Activated CD8-positive, alpha-beta T cell treated with anti-CD3 and anti-CD28 coated beads, Interleukin-2, amount 10 ng/mL, durations not matched to agents 7 days and 5 days (primary cell): ENCODE data around the gene ARMS2. TPM values are rescaled to one million over a fixed set of nuclear protein-coding genes. Genes with fewer than 3 reads are reported as not detected.

Experiments
- microRNA-seq: library from miRNA; unstranded; fragments of <30 nt; microRNA quantifications from one replicate; pipeline ENCODE4 v1.2.0, GENCODE V29; 2022
- total RNA-seq, 2 experiments: library from RNA; stranded (reverse); gene quantifications; one replicate each; pipeline ENCODE4 v1.2.3, GENCODE V29; 2021

ARMS2 gene
- total RNA-seq, 2 experiments from 2014 or later = not detected

Small RNA genes lying within 50 kb of the gene (microRNA-seq; reads per million reads assigned to microRNA genes)
- gene MIR3941 = not detected

Other genes with a start within 250 kb of the ARMS2 start
- gene BTBD16, start 183.4 kb upstream of the ARMS2 start, total RNA-seq = not detected
- gene PLEKHA1, start 79.9 kb upstream of the ARMS2 start, total RNA-seq = 10 to 100 TPM in 1 of 2 experiments, 1 to 10 TPM in 1; 9.6 to 11.7 TPM
- not detected for gene HTRA1, start 6.9 kb downstream of the ARMS2 start, total RNA-seq
- gene DMBT1, start 106.1 kb downstream of the ARMS2 start, total RNA-seq = not detected
- not detected for gene C10orf120, start 245.2 kb downstream of the ARMS2 start, total RNA-seq